GM13977 (cell line): ENCODE measurements around the gene CCDC57.

Experiments used
- DNase-seq: peaks from one replicate; pipeline ENCODE4 v3.0.0; 2012; ENCODE audit warnings: low spot score
- CTCF ChIP-seq: IDR thresholded peaks from 2 replicates; pipeline ENCODE4 v1.5.1; 2012; ENCODE audit warnings: mild to moderate bottlenecking, control low read depth; ENCODE audit not compliant: insufficient read depth; ENCODE audit errors: extremely low read depth, missing control alignments
- in situ Hi-C: fragments of 300-500 bp; cut with MboI; formaldehyde crosslinking; loops from one replicate; pipeline ENCODE4 v1.12.0; 2022; ENCODE audit warnings: low sequenced_read_pairs, low pct_unique_long_range_greater_than_20kb, mixed read lengths, inconsistent platforms; ENCODE audit not compliant: unreplicated experiment

The CCDC57 gene

GRCh38 chr17:82238472-82239201 is 26.0 kb upstream of the CCDC57 start:
- in situ Hi-C loops, result no loop called here
- TF ChIP-seq CTCF, result no peak

DNA sequence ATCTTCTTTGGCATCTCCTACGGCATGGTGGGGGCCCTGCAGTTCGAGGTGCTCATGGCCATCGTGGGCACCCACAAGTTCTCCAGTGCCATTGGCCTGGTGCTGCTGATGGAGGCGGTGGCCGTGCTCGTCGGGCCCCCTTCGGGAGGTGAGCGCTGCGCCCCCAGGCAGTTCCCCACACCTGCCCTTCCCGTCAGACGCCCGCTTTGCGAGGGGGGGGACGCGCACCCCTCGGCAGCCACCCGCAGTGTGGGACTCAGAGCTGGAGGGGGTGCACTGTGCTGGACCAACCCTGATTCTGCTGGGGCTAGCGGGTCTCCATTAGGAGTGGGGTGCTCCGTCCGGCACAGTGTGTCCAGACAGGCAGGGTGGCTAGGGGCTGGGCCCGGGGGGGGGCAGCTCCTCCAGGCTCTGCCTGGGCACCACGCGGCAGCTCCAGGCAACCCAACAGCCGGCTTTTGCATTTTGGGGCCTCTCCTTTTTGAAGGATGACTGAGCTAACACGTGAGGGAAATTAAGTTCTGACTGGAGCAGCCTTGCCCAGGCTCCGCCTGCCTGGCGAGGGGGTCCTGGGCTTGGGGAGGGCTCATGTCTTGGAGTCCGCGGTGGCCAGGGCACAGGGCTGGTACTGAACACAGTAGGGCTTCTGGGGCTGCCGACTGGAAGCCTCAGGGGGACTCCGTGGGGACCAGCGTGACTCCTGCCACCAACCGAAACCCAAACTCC is 25.3 kb upstream of the CCDC57 start:
- no peak for TF ChIP-seq CTCF
- in situ Hi-C loops, result no loop called here
- DNase-seq, result no peak

More at GRCh38 chr17:82238472-82239201, 26.0 kb upstream of the CCDC57 start:
- no peak for DNase-seq

DNA sequence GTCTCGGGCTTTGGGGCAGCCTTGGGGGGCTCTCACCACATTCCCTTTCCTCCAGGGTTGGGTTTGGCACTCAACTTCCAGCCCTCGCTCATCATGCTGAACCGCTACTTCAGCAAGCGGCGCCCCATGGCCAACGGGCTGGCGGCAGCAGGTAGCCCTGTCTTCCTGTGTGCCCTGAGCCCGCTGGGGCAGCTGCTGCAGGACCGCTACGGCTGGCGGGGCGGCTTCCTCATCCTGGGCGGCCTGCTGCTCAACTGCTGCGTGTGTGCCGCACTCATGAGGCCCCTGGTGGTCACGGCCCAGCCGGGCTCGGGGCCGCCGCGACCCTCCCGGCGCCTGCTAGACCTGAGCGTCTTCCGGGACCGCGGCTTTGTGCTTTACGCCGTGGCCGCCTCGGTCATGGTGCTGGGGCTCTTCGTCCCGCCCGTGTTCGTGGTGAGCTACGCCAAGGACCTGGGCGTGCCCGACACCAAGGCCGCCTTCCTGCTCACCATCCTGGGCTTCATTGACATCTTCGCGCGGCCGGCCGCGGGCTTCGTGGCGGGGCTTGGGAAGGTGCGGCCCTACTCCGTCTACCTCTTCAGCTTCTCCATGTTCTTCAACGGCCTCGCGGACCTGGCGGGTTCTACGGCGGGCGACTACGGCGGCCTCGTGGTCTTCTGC is 24.6 kb upstream of the CCDC57 start:
- no peak for TF ChIP-seq CTCF
- in situ Hi-C loops, result no loop called here
- DNase-seq, result no peak

GRCh38 chr17:82236142-82236971 is 23.7 kb upstream of the CCDC57 start:
- peak; percentile 77 for DNase-seq
- in situ Hi-C loops, result no loop called here
- TF ChIP-seq CTCF, result peak; percentile 86

DNA sequence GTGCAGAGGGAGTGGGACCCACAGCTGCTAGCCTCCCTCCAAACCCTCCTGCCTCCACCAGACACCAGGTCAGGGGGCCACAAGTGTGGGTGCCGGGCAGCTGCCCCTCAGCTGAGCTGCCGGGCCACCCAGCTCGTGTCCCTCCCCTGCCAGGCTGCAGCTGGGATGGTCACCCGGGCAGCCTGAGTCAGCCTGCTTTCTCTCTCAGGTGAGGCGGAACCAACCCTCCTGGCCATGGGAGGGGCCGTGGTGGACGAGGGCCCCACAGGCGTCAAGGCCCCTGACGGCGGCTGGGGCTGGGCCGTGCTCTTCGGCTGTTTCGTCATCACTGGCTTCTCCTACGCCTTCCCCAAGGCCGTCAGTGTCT is 23.1 kb upstream of the CCDC57 start:
- in situ Hi-C loops, result no loop called here
- DNase-seq, result no peak
- no peak for TF ChIP-seq CTCF

- in situ Hi-C loops, result no loop called here
- no peak for TF ChIP-seq CTCF
- no peak for DNase-seq
These were observed 22.6 kb upstream of the CCDC57 start for GRCh38 chr17:82235056-82235774.
